ENCODE results near the gene HSPA1B.
"Not testable (repeated sequence)": the region's sequence is repeated elsewhere in the genome, so short reads cannot be mapped to it uniquely, and the experiment has no call there.

The HSPA1B gene

GRCh38 chr6:31860349-31860748 is 32.8 kb downstream of the HSPA1B start:
- DNase-seq = no peak

- no peak for DNase-seq
These were observed 33.6 kb downstream of the HSPA1B start for GRCh38 chr6:31861150-31861549.

- DNase-seq = no peak
These were observed 34.4 kb downstream of the HSPA1B start for GRCh38 chr6:31861919-31862343.

GRCh38 chr6:31862344-31863235 is 35.1 kb downstream of the HSPA1B start, which contains the start of gene NEU1:
TSS of gene NEU1 (minus strand) at chr6:31862821. CDS start at chr6:31862776, 45 bp downstream.
- peak; percentile 98 to 99 for DNase-seq

GRCh38 chr6:31864123-31864562 is 36.6 kb downstream of the HSPA1B start:
- DNase-seq = not testable (repeated sequence)

GRCh38 chr6:31864818-31865204 is 37.3 kb downstream of the HSPA1B start:
- DNase-seq = no peak

- DNase-seq = no peak
These were observed 37.9 kb downstream of the HSPA1B start for GRCh38 chr6:31865205-31866118.

- DNase-seq = not testable (repeated sequence)
These were observed 41.1 kb downstream of the HSPA1B start for GRCh38 chr6:31868658-31868971.

GRCh38 chr6:31869343-31869742 is 41.8 kb downstream of the HSPA1B start:
- DNase-seq = no peak

GRCh38 chr6:31870385-31870921 is 42.9 kb downstream of the HSPA1B start:
- no peak for DNase-seq

- no peak for DNase-seq
These were observed 43.6 kb downstream of the HSPA1B start for GRCh38 chr6:31871046-31871659.

GRCh38 chr6:31874084-31874670 is 46.6 kb downstream of the HSPA1B start:
- no peak for DNase-seq

GRCh38 chr6:31874836-31875572 is 47.5 kb downstream of the HSPA1B start:
- no peak for DNase-seq

- no peak for DNase-seq
These were observed 48.3 kb downstream of the HSPA1B start for GRCh38 chr6:31875877-31876276.

- DNase-seq = no peak
These were observed 48.8 kb downstream of the HSPA1B start for GRCh38 chr6:31876357-31876756.

- no peak for DNase-seq
These were observed 49.6 kb downstream of the HSPA1B start for GRCh38 chr6:31877125-31877650.

GRCh38 chr6:31877651-31878161 is 50.2 kb downstream of the HSPA1B start:
- no peak for DNase-seq

- no peak for DNase-seq
These were observed 50.7 kb downstream of the HSPA1B start for GRCh38 chr6:31878222-31878621.

- DNase-seq = no peak
These were observed 51.2 kb downstream of the HSPA1B start, which contains the start of gene SLC44A4 for GRCh38 chr6:31878726-31879125. TSS of gene SLC44A4 (minus strand) at chr6:31878997. CDS start at chr6:31878980, 17 bp downstream.

- no peak for DNase-seq
These were observed 51.6 kb downstream of the HSPA1B start for GRCh38 chr6:31879143-31879542.

Measured in activated CD4-positive, alpha-beta T cell treated with anti-CD3 and anti-CD28 coated beads, Interleukin-2, amount 50 U/mL, for 48 hours (primary cell).